Fibroblast of the aortic adventitia (primary cell): ENCODE results near the gene HBS1L. TPM values are rescaled to one million over a fixed set of nuclear protein-coding genes. Genes with fewer than 3 reads are reported as not detected.

ENCODE experiments used
- DNase-seq: peaks from one replicate; pipeline ENCODE4 v3.0.0-alpha.2; 2010; ENCODE audit warnings: low read depth
- H3K4me3 ChIP-seq: 2 replicates; pipeline ENCODE4 v1.5.1; 2011; ENCODE audit warnings: low read depth, mild to moderate bottlenecking, control low read depth, low read length, moderate library complexity
- CTCF ChIP-seq: IDR thresholded peaks from 2 replicates; pipeline ENCODE4 v1.5.1; 2011; ENCODE audit warnings: mild to moderate bottlenecking, low read length, control low read depth, inconsistent platforms; ENCODE audit not compliant: insufficient read depth
- total RNA-seq: library from RNA; depleted of rRNA; stranded (reverse); fragments of >200 nt; gene quantifications from 2 replicates; pipeline ENCODE4 v1.2.3, GENCODE V29; 2012; ENCODE audit warnings: low replicate concordance

Gene HBS1L
- total RNA-seq, 1 donor: 141 TPM

DNA sequence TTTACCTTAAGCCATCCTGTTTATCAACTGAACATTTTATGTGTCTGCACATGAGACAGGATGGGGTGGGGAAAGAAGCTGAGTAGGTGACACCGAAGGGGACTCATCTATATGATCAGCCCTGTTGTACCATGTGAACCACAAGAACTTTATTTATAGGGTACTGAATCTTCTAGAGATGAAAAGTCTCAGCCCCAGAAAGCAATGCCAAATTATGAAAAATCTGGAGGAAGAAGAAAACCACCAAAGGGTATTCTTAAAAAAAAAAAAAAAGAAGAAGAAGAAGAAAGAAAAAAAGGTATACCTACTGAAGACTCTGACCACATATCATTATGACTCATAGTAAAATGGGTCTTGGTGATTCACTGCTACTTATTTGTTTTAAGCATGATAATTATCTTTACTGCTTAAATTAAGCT lies 39.8 kb upstream of the HBS1L start:
- DNase-seq: no peak
- no peak for TF ChIP-seq CTCF
- no peak overlapping the region for H3K4me3 ChIP-seq

DNA sequence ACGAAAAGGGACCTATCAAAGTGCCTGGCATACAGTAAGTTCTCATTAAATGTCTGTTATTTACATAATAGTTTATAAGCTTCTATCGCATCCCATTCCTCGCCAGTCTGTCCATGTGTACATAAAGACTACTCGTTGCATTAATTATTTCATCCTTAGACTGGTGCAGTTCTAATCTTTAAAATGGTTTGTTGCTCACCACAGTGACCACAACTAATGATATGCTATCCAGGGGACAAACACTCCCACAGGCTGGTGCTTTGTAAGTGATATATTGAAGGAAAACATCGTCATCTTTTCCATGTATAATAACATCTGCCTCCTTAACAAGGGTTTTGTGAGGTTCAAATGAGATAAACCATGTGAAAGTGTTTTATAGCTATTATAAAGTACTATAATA lies 39.0 kb upstream of the HBS1L start:
- no peak for DNase-seq
- no peak overlapping the region for H3K4me3 ChIP-seq
- no peak for TF ChIP-seq CTCF

DNA sequence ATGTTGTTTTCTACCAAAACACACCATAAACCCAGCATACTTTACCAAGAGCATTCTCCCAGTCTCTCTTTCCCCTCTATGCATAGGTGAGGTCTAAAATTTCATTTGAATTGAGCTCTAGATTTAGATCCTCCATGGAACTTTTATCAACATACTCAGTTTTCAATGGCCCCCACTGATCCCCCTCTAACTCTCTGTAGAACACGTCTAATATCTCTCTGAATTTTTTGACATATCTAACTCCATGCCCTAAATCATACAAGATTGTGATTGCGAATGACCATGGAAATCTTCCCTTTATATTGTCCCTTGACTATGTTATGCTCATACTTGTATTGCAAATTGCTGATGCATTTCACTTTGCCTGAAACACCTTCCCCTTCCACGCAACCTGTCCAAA lies 38.1 kb upstream of the HBS1L start:
- no peak overlapping the region for H3K4me3 ChIP-seq
- no peak for DNase-seq
- TF ChIP-seq CTCF: no peak

- H3K4me3 ChIP-seq: no peak overlapping the region
- no peak for DNase-seq
- TF ChIP-seq CTCF: no peak
Measured at GRCh38 chr6:135090819-135091218, 36.2 kb upstream of the HBS1L start.

- no peak for TF ChIP-seq CTCF
Measured at GRCh38 chr6:135089901-135090300, 35.3 kb upstream of the HBS1L start.

DNA sequence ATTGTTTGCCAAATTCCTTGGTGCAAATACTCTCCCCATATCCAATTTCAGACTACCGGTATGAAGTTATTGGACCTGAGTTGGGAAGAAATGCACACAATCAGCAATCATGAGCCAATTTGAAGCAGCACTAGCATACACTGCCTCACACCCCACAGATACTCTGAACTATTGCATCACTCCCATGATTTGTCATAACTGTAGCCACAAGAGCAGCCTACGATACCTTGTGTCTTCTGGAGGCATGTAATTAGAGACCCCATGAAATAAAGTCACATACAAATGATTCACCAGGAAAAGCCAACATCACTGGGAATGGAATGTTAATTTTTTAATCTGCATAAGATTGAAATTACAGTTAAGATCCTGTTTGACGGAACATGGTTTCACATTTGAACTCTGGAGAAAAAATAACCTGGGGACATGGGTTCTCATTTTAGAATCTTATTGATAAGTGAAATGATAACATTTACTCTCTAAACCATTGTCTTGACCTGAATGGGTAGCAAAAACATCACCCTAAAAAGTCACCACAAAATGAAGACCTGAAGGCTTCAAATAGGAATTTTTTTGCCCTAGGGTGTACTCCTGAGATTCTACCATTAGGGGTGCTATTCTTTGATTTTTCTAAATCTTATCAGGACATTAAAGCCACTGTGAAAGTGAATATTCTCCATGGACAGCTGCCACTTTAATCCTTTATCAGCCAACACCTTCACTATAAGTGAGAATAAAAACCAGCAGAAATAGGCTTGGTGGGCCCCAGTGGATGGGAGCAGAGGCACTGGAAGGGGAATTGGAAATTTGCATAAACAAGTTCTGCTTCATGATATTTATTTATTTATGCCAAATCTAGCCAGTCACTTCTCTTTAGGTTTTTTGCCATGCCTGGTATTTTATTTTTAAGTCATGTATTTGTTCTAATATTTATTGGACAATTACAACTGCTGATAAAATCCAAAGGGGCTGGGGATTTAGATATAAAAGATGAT lies 34.5 kb upstream of the HBS1L start:
- DNase-seq: peak; percentile 33
- H3K4me3 ChIP-seq: no peak overlapping the region
- TF ChIP-seq CTCF: peak; percentile 49

More at GRCh38 chr6:135089901-135090300, 35.3 kb upstream of the HBS1L start:
- H3K4me3 ChIP-seq: no peak overlapping the region
- DNase-seq: no peak

GRCh38 chr6:135088281-135088680 lies 33.7 kb upstream of the HBS1L start:
- DNase-seq: no peak
- no peak for TF ChIP-seq CTCF
- H3K4me3 ChIP-seq: no peak overlapping the region
